GM18511 (cell line): ENCODE data around the gene NLRP6.

Experiments
- ATAC-seq: cut with Tn5 transposase; IDR thresholded peaks from one replicate; pipeline ENCODE4 v1.9.1; 2021; ENCODE audit warnings: mild to moderate bottlenecking, moderate library complexity; ENCODE audit not compliant: unreplicated experiment

The NLRP6 gene

DNA sequence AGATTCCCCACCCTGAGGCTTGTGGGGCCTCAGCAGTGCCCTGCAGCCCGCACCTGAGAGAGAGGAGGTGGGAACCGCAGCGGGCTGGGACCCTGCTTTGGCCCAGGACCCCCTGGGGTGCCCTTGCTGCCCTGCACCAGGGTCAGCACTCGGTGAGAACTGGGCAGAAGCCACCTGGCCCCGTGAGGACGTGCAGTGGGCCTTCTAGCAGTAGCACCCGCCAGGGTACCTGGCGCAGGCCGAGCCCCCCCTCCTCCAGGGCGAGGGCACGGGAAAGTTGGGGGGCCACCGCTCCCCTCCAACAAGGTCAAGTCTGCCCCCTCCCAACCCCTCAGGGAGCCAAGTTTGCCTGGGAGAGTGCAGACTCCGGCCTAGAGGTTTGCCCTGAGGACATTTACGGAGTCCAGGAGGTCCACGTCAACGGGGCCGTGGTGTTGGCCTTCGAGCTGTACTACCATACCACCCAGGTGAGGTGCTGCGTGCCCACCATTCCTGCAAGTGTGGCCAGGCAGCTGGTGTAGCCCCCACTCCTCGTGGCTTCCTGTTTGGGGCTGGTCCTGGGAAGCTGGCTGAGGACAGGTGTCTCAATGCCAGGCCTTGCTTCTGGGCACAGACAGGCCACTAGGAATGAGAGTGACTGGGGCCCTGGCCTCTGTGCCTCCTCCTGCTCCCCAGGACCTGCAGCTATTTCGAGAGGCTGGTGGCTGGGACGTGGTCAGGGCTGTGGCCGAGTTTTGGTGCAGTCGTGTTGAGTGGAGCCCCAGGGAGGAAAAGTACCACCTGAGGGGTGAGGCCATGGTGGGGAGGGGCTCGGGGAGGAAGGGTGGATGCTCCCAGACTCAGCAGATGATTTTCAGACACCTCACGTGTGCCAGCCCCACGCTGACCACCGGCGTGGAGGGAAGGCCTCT, 14.3 kb downstream of the NLRP6 start:
- ATAC-seq = no peak

DNA sequence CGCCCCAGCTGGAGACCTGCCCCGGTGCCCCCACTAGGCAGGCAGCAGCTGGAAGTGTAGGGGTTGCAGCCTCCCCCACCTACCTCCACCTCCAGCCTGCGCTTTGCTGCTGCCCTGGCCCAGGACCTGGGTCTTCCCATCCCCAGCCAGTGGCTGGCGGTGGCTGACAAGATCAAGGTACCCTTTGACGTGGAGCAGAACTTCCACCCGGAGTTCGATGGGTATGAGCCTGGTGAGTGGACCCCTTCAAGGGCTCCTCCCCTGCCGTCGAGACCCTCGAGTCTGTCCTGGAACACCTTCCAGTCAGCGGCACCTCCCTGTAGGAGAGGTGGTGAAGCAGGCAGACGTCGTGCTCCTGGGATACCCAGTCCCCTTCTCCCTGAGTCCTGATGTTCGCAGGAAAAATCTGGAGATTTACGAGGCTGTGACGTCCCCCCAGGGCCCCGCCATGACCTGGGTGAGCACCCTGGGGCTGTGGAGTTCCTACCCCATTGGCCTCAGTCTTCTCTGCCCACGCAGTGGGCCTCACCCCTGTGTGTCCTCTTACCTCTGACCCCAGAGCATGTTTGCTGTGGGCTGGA, 15.2 kb downstream of the NLRP6 start:
- ATAC-seq = no peak

- no peak for ATAC-seq
Observed at GRCh38 chr11:293852-294661, 15.8 kb downstream of the NLRP6 start.

GRCh38 chr11:294780-295179, 16.6 kb downstream of the NLRP6 start:
- no peak for ATAC-seq

GRCh38 chr11:295351-296170, 17.4 kb downstream of the NLRP6 start:
- no peak for ATAC-seq

DNA sequence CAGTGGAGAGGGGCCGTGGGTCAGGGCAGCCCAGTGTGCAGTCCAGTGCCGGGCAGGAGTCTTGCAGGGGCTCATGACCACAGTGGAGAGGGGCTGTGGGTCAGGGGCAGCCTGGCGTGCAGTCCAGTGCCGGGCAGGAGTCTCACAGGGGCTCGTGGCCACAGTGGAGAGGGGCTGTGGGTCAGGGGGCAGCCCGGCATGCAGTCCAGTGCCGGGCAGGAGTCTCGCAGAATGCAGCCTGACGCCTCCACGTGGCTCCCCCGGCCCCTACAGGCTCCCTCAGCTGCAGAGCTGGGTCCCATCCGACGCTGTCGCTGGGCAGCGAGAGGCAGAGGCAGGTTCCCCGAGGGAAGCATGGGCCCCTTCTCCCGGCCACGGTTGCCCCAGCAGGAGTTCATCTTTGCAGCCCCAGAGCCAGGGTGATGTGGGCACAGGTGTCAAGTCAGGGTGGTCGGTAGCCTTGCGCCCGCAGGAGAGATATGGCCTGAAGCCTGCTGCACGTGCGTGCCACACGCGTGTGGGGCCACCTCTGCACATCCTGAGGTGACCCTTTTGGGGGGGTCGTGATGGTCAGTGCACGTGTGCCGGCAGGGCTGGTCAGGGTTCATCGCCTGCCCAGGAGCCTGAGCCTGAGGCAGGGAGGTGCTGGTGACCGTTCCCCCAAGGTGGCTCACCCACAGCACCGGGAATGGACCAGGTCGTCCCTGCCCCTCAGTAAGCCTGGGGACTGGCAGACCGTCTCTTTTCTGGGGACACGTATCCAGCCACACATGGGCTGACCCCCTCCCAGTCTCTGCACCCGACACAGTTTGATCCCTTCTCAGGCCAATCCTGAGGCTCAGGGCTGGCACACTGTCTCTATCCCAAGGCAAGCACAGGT, 18.2 kb downstream of the NLRP6 start:
- no peak for ATAC-seq

DNA sequence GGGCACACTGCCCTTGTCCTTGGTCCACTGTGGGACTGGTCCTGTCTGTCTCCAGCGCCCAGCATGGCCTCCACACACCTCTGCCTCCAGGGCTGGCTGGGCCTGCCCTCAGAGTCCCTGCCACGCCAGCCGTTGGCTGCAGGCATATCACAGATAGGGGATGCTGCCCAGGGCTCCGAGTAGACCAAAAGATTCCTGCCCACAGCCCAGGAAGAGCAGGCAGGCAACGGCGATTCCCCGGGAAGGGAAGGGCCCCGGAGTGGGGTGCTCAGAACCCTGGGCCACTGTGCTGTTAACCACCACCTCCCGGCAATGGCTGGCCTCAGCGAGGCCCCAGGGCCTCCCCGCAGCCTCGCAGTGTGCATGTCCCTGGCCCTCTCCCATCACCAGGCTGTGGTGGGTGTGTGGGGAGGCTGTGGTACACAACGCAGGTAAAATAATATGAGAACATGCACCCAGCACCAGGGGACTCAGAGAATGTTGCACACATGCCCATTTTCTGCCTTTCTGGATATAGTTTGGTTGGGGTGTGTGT, 18.9 kb downstream of the NLRP6 start:
- ATAC-seq = no peak

DNA sequence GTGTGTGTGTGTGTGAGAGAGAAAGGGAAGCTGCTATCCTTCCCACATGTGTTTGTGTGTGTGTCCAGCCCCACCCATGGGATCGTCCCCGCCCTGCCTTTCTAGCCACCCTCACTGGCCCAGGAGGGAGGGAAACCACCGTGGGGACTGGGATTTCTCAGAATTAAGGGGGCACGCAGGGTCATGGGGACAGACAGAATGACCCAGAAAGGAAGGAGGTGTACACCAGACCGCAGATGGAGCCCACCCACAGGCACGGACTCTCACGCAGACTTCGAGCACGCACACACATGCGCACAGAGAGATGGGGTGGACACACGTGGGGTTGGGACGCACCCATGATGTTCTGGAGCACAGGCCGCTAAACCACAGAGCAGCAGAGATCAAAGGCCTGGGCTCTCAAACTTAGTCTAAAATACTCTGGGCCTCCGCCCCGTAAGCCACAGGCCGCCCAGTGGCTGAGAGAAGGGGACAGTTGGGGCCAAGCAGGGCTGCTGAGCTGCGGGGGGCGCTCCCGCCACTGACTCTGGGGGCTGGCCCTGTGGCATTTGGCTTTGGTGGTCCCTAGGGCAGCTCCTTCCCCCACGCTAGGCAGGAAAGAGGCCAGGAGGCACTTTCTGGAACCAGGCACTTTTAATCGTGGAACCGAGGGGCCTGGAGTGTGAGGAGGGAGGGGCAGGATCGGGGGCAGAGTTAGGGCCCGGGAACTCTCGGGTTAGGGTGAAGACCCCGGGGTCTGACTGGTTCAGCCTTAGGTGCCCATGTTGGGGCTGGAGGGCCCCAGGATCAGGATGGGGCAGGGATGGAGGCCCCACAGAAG, 19.6 kb downstream of the NLRP6 start:
- no peak for ATAC-seq

GRCh38 chr11:298406-299065, 20.3 kb downstream of the NLRP6 start:
- no peak for ATAC-seq

DNA sequence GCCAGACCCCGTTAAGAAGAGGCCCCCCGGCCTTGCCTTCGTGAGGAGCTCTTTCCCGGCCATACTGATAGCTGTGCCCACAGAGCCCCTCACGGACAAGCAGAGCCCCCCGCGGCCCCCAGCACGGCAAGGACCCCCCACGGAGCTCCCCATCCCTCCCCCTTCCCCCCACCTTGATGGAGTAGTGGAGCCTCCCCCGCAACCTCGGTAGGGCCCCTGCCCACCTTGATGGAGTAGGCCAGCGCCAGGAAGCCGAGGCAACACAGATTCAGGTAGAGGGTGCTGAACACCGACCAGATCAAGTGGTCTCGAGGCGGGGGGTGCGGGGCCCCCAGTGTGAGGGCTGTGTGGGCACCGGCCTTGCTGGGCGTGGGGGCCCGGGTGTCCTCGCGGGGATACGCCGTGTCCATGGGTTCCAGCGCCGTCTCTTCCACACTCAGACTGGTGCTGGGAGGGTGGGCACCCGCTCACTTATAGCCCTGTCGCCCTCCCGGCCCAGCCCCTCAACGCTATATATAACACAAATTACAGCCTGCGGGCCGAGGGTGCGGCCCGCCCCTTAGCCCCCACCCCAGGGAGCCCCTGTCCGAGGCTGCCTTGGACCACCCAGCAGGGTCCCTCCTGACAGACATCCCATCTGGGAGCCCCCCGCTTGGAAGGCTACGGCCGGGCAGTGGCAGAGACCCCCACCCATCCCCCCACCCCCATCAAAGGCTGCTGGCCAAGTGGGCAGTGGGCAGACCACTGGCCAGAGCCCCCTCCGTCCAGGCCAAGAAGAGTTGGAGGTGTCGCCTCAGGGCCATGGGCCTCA, 21.1 kb downstream of the NLRP6 start, which contains the start of gene IFITM5:
TSS of gene IFITM5 (minus strand) at position 446 of the 811 bp plus-strand sequence. CDS start at position 410, 36 bp downstream.
- no peak for ATAC-seq

DNA sequence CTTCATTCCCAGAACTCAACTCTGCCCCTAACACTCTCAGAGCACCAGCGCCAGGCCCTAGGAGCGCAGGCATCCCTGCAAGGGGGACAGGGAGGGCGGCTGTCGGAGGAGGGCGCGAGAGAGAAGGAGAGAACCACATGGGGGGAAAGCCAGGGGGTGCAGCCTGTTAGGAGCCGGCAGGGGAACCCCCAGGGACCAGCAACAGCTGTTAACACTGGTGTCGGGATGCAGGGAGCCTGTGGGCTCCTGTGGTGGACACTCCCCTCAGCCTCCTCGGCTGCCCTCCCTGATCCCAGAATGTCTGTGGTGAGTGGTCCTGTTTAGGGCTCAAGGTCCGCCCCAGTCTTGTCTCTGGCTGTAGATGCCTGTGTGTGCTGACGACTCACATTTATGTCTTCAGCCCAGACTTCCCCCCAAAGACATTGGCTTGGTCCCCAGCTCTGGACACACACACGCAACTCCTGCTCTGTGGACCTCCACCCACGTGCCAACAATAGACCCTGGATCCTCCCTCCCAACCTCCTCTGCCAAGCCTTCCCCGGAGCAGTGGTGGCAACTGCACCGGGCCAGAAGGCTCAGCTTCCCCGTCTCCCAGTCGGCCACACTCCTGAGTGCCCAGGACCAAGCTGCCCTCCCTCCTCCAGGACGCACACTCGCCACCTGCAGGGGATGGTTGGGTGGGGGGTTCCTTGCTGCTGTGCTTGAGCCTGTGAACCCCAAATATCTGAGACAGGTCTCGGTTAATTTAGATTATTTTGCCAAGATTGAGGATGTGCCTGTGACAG, 21.9 kb downstream of the NLRP6 start:
- no peak for ATAC-seq

DNA sequence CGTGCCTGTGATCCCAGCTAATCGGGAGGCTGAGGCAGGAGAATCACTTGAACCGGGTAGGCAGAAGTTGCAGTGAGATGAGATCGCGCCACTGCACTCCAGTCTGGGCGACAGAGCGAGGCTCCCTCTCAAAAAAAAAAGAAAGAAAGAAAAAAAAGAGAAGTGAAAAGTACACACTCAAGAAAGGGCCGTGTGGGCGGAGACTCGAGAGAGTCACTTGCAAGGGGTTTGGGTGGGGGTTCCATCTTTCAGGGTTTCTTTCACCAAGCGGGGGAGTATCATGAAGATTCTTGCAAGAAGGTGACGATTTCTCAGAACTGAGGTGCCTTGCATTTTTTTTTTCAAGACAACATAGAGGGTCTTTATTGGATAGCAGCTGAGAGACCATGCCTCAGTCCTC, 25.2 kb downstream of the NLRP6 start:
- no peak for ATAC-seq

- no peak for ATAC-seq
Observed at GRCh38 chr11:304061-304506, 25.9 kb downstream of the NLRP6 start.

DNA sequence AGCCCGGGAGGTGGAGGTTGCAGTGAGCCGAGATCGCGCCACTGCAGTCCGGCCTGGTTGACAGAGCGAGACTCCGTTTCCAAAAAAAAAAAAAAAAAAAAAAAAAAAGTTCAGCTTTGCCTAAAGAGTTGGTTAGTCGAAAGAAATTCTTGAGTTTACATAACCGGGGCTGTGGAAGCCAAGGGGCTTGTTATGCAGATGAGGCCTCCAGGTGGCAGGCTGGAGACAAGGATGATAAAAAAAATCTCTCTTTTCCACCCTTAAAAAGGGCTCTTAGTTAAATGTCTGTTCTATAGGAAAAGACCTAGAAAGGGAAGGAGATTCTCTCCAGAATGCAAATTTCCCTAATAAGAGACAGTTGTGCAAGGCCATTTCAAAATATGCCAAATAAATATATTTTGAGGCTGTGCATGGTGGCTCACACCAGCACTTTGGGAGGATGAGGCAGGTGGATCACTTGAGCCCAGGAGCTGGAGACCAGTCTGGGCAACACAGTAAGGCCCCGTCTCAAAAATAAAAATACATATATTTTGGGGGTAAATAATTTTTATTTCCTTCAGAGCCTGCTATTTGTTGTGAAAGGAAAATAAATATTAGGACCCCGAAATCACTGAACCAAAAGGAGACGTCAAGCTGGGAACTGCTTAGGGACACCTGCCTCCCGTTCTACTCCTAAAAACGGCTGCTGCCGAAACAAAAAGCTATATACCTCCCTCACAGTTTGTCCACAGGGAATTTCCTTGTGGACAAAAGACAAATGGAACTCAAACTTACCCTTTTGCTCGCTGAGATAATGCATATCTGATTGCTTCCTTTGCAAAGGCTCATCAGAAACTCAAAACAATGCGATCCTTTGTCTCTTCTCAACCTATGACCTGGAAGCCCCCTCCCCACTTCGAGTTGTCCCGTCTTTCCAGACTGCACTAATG, 27.0 kb downstream of the NLRP6 start:
- no peak for ATAC-seq

DNA sequence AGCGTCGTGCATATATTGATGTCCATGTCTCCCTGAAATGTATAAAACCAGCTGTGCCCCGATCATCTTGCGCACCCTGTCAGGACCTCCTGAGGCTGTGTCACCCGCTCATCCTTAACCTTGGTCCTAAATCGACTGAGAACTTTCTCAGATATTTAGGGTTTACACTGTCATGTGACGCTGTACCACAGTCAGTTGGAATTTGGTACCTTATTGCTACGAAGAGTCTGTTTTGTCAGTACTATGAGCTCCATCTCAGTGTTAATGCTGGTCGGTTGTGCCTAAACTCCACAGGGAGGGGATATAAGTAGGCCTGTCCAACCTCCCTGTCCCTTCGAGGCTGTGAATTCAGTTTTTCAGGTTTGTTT, 27.6 kb downstream of the NLRP6 start:
- no peak for ATAC-seq
